Measurements from ENCODE around the gene FNDC3B.

FNDC3B gene

DNA sequence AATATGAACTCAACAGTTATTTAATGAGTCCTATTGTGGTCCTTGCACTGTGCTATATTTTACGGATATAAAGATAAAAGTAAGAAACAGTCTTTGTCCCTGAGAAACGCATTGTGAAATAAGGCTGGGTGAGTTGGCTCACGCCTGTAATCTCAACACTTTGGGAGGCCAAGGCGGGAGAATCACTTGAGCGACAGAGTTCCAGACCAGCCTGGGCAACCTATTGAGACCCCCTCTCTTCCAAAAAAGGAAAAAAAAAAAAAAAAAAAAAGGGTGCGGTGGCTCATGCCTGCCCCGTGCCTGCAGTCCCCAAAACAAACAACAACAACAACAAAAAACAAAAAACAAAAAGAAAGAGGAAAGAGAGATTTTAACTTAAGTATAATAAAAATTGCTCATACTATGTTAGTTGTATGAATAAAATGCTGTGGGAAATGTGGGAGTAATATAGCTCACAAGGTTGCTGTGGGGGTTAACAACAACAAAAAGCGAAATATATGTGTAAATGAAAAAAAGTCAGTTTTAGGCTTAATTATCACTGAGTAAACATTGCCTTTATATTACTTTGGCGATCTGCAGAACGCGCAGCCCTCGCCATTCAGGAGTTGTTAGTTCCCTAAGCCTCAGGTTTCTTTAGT, 461 bp upstream of the FNDC3B start:
- no peak for TF ChIP-seq SIN3A (IDR thresholded peaks at IDR 0.05; ENCODE audit: borderline replicate concordance, insufficient read depth, low read length)
- TF ChIP-seq REST (IDR thresholded peaks at IDR 0.05; ENCODE audit: insufficient read depth in 1 of 2, low read depth in 2 of 2, low read length in 2 of 2): no peak
- no peak for TF ChIP-seq POLR2AphosphoS5 (IDR thresholded peaks at IDR 0.05; ENCODE audit: low read depth, low read length)
- TF ChIP-seq TAF1 (IDR thresholded peaks at IDR 0.05; ENCODE audit: borderline replicate concordance, insufficient read depth, low read length): no peak
- no peak for TF ChIP-seq FOXP2 (optimal IDR thresholded peaks at IDR 0.05; ENCODE audit: borderline replicate concordance, extremely low read depth, extremely low read length, insufficient read depth)

- TF ChIP-seq REST (IDR thresholded peaks at IDR 0.05; ENCODE audit: insufficient read depth in 1 of 2, low read depth in 2 of 2, low read length in 2 of 2) (no peak), TAF1 (IDR thresholded peaks at IDR 0.05; ENCODE audit: borderline replicate concordance, insufficient read depth, low read length) (no peak), POLR2AphosphoS5 (IDR thresholded peaks at IDR 0.05; ENCODE audit: low read depth, low read length) (no peak), FOXP2 (optimal IDR thresholded peaks at IDR 0.05; ENCODE audit: borderline replicate concordance, extremely low read depth, extremely low read length, insufficient read depth) (peak; percentile 38), SIN3A (IDR thresholded peaks at IDR 0.05; ENCODE audit: borderline replicate concordance, insufficient read depth, low read length) (no peak)
Observed at GRCh38 chr3:172040078-172040980, 951 bp downstream of the FNDC3B start.

DNA sequence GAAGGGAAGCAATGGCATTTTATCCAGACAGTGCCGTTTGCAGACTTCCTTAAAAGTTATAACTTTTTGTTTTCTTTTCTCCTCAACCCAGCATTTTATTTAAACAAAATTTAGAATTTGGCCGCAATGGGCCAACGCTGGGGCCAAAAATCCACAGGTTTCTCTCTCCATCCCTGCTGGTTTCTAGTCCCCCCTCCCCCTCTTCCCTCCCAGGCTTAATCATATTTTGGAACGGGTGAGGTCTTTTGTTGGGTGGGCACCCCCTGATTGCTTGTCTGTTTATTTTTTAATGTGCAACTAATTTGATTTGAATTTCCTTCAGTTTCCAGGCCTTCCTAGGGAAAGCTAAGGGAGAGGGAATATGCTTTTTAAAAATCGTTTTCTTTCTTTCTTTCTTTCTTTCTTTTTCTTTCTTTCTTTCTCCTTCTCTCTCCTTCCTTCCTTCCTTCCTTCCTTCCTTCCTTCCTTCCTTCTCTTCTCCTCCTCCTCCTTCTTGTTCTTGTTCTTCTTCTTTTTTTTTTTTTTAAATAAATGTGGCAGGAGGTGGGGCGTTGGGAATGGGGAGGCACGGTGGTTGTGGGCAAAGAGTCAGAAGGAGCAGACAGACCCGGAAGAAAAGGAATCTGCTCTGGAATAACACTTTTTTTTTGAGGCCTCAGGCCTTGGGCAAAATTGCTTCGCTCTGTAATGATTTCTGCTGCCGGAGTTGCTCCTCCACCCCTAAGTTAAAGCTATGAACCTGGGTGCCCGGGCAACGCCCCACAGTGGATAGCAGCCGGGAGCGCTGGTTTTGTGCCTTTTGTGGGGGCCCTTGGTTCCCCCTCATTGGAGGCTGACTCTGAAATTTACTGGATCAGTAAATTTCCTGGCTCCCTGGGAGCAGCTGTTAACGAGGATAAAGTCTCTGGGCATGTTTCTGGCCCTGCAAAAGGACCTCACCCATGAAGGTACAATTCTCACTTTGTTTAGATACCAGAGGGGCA, 1.9 kb downstream of the FNDC3B start:
- no peak for TF ChIP-seq TAF1 (IDR thresholded peaks at IDR 0.05; ENCODE audit: borderline replicate concordance, insufficient read depth, low read length)
- TF ChIP-seq POLR2AphosphoS5 (IDR thresholded peaks at IDR 0.05; ENCODE audit: low read depth, low read length): no peak
- no peak for TF ChIP-seq REST (IDR thresholded peaks at IDR 0.05; ENCODE audit: insufficient read depth in 1 of 2, low read depth in 2 of 2, low read length in 2 of 2)
- TF ChIP-seq FOXP2 (optimal IDR thresholded peaks at IDR 0.05; ENCODE audit: borderline replicate concordance, extremely low read depth, extremely low read length, insufficient read depth): no peak
- no peak for TF ChIP-seq SIN3A (IDR thresholded peaks at IDR 0.05; ENCODE audit: borderline replicate concordance, insufficient read depth, low read length)

GRCh38 chr3:172042136-172042662, 2.8 kb downstream of the FNDC3B start:
- TF ChIP-seq POLR2AphosphoS5 (IDR thresholded peaks at IDR 0.05; ENCODE audit: low read depth, low read length) (no peak), TAF1 (IDR thresholded peaks at IDR 0.05; ENCODE audit: borderline replicate concordance, insufficient read depth, low read length) (no peak), REST (IDR thresholded peaks at IDR 0.05; ENCODE audit: insufficient read depth in 1 of 2, low read depth in 2 of 2, low read length in 2 of 2) (no peak), SIN3A (IDR thresholded peaks at IDR 0.05; ENCODE audit: borderline replicate concordance, insufficient read depth, low read length) (no peak), FOXP2 (optimal IDR thresholded peaks at IDR 0.05; ENCODE audit: borderline replicate concordance, extremely low read depth, extremely low read length, insufficient read depth) (no peak)

Data from PFSK-1 (cell line).